22Rv1 (cell line): ENCODE results near the gene MRPL24.

Source experiments
- ZFX ChIP-seq: fragments of 450-650 bp; IDR thresholded peaks from 2 replicates; pipeline ENCODE4 v1.6.1; 2017; ENCODE audit warnings: antibody characterized with exemption, borderline replicate concordance
- TF ChIP-seq, protein P1 (sequence below): fragments of 450-650 bp; IDR thresholded peaks from 2 replicates; pipeline ENCODE4 v1.5.1; 2017; ENCODE audit warnings: mild to moderate bottlenecking

DNA sequence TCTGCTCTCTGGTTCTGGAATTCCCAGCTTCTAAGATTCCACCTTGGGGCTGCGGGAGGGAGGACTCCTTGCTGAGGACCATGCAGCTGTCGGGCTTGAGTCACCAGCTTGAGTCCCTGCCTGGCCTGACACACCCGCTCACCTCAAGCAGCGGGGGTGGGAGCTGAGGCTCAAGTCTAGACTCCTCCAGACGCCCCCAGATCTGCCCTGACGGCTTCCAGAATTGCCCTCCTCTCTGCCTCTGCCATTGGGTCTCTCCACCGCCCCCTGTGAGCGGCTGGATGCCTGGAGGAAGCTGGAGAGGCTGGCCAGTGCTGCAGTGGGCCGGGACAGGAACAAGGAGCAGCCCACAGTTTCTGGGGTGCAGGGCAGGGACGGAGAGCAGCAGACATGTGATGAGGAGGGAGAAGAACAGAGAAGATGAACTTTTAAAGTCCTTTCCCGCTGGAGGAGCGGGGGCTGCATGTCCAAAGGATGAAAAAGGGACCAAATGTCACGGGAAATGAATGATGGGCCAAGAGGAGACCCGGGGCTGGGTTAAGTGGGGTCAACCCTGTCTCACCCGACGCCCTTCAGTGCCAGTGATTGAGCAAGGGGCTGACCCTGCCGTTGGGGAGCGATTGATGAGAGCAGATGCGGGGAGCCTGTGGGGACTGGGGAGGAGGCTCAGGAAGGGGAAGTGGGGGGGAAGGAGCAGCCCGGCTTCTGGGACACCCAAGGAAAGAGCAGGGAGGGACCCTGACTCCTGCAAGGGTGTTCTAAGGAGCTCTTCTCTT, 49.0 kb downstream of the MRPL24 start:
- TF ChIP-seq, protein P1, sequence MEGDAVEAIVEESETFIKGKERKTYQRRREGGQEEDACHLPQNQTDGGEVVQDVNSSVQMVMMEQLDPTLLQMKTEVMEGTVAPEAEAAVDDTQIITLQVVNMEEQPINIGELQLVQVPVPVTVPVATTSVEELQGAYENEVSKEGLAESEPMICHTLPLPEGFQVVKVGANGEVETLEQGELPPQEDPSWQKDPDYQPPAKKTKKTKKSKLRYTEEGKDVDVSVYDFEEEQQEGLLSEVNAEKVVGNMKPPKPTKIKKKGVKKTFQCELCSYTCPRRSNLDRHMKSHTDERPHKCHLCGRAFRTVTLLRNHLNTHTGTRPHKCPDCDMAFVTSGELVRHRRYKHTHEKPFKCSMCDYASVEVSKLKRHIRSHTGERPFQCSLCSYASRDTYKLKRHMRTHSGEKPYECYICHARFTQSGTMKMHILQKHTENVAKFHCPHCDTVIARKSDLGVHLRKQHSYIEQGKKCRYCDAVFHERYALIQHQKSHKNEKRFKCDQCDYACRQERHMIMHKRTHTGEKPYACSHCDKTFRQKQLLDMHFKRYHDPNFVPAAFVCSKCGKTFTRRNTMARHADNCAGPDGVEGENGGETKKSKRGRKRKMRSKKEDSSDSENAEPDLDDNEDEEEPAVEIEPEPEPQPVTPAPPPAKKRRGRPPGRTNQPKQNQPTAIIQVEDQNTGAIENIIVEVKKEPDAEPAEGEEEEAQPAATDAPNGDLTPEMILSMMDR: no peak
- TF ChIP-seq ZFX: no peak
